Astrocyte of the spinal cord (primary cell): Measurements from ENCODE around the gene VCAN.
"Not testable (repeated sequence)": the region's sequence is repeated elsewhere in the genome, so short reads cannot be mapped to it uniquely, and the experiment has no call there.

Experiments used
- DNase-seq: peaks from one replicate; pipeline ENCODE4 v3.0.0; 2011; ENCODE audit warnings: low read depth, low spot score
- H3K4me3 ChIP-seq: 2 replicates; pipeline ENCODE4 v1.5.1; 2011; ENCODE audit warnings: low read depth, mild to moderate bottlenecking, low read length, moderate library complexity
- CTCF ChIP-seq: IDR thresholded peaks from 2 replicates; pipeline ENCODE4 v1.5.1; 2012; ENCODE audit warnings: low read depth, mild to moderate bottlenecking, low read length, inconsistent platforms
- in situ Hi-C: cut with HindIII; loops from 2 replicates; pipeline ENCODE4 v1.10.0; 2017; ENCODE audit warnings: low sequenced_read_pairs

VCAN gene

GRCh38 chr5:83433891-83434290 is 37.7 kb upstream of the VCAN start:
- no peak overlapping the region for H3K4me3 ChIP-seq
- no peak for TF ChIP-seq CTCF
- no peak for DNase-seq
- in situ Hi-C loops: no loop called here

GRCh38 chr5:83434946-83435345 is 36.6 kb upstream of the VCAN start:
- TF ChIP-seq CTCF: no peak
- H3K4me3 ChIP-seq: no peak overlapping the region
- peak; percentile 28 for DNase-seq
- in situ Hi-C loops: no loop called here

- H3K4me3 ChIP-seq: no peak overlapping the region
- no peak for DNase-seq
- no peak for TF ChIP-seq CTCF
- in situ Hi-C loops: no loop called here
Measured at GRCh38 chr5:83436276-83436675, 35.3 kb upstream of the VCAN start.

GRCh38 chr5:83437697-83438096 is 33.8 kb upstream of the VCAN start:
- in situ Hi-C loops, DNase-seq, H3K4me3 ChIP-seq: not testable (repeated sequence)

- peak; percentile 37 for DNase-seq
- H3K4me3 ChIP-seq: no peak overlapping the region
- TF ChIP-seq CTCF: no peak
- in situ Hi-C loops: no loop called here
Measured at GRCh38 chr5:83440826-83441225, 30.7 kb upstream of the VCAN start.

- no peak for TF ChIP-seq CTCF
- no peak overlapping the region for H3K4me3 ChIP-seq
- in situ Hi-C loops: no loop called here
- DNase-seq: no peak
Measured at GRCh38 chr5:83441747-83442146, 29.8 kb upstream of the VCAN start.

GRCh38 chr5:83443534-83443933 is 28.0 kb upstream of the VCAN start:
- DNase-seq: no peak
- TF ChIP-seq CTCF: no peak
- H3K4me3 ChIP-seq: no peak overlapping the region
- in situ Hi-C loops: no loop called here
